ENCODE results near the gene C5orf47. TPM values are rescaled to one million over a fixed set of nuclear protein-coding genes. Genes with fewer than 3 reads are reported as not detected.

C5orf47 gene
- total and polyA plus RNA-seq, 5 donors from 2014 or later: not detected

DNA sequence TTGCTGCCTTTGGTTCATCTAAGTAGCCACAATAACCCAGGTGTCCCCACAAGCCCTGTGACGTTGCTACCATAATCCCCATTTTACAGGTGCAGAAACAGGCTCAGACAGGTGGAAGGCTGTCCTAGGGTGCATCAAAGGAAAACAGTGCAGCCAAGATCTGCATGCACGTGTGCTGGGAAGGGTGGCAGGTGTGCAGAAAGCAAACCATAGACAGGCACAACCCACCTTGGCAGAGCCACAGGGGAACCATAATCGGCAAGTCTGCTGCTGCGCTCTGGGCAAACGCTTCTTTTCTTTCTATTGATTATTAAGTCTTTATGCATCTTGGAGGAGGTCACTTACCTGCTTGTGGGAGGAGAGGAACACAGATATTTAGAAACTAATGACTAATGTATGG, 63.7 kb downstream of the C5orf47 start:
- H3K27ac Mint-ChIP-seq: no peak overlapping the region
- no peaks in the 10 kb centered on the region for H3K36me3 ChIP-seq (ENCODE audit: control insufficient read depth, insufficient read depth, low read length)
- no peak for DNase-seq
- no peak overlapping the region for H3K4me3 ChIP-seq (ENCODE audit: low read depth, low read length)
- H3K27ac ChIP-seq (ENCODE audit: insufficient read depth, low read length, poor library complexity, severe bottlenecking): no peak overlapping the region
- ATAC-seq (ENCODE audit: low read depth in 2 of 2): no peak
- no peaks in the 10 kb centered on the region for H3K36me3 Mint-ChIP-seq
- peaks cover 0 to 2% (median 0%) of the 10 kb centered on the region in 7 donors for H3K9me3 Mint-ChIP-seq
- H3K4me1 Mint-ChIP-seq: no peaks in the 10 kb centered on the region
- H3K9me3 ChIP-seq (ENCODE audit: control insufficient read depth in 2 of 2, low read length in 2 of 2): no peaks in the 10 kb centered on the region
- no peaks in the 10 kb centered on the region for H3K4me1 ChIP-seq (ENCODE audit: control insufficient read depth, insufficient read depth, low read length, poor library complexity, severe bottlenecking)
- peaks cover 1% of the 10 kb centered on the region for H3K27me3 Mint-ChIP-seq
- peaks cover 2% of the 10 kb centered on the region for H3K27me3 ChIP-seq (ENCODE audit: control insufficient read depth, insufficient read depth, low read length)
- H3K4me3 Mint-ChIP-seq: no peak overlapping the region

DNA sequence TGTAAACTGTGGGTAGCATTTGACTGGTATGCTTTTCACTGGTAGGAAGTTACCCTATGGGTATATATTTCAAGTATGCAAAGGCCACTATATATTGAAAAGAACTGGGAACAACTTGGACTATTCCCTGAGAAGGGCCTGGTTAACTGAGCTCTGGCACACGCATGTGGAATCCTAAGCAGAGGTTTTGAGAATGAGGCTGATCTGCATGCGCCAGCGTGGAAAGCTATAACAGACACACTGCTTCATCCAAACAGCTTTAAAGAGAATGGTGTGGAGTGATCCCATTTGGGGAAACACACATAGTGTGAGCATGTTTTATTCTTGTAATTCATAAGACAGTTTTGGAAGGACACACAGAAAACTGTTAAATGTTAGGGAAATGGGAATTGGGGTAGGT, 64.9 kb downstream of the C5orf47 start:
- H3K9me3 Mint-ChIP-seq: peaks cover 0 to 5% (median 0%) of the 10 kb centered on the region in 7 donors
- Histone ChIP-seq H3K27me3 (ENCODE audit: control insufficient read depth, insufficient read depth, low read length) (peaks cover 2% of the 10 kb centered on the region), H3K9me3 (ENCODE audit: control insufficient read depth in 2 of 2, low read length in 2 of 2) (no peaks in the 10 kb centered on the region), H3K36me3 (ENCODE audit: control insufficient read depth, insufficient read depth, low read length) (no peaks in the 10 kb centered on the region), H3K4me3 (ENCODE audit: low read depth, low read length) (no peak overlapping the region), H3K4me1 (ENCODE audit: control insufficient read depth, insufficient read depth, low read length, poor library complexity, severe bottlenecking) (no peaks in the 10 kb centered on the region), H3K27ac (ENCODE audit: insufficient read depth, low read length, poor library complexity, severe bottlenecking) (no peak overlapping the region)
- H3K27ac Mint-ChIP-seq: no peak overlapping the region
- H3K4me1 Mint-ChIP-seq: no peaks in the 10 kb centered on the region
- DNase-seq (no peak), ATAC-seq (ENCODE audit: low read depth in 2 of 2) (no peak)
- no peak overlapping the region for H3K4me3 Mint-ChIP-seq
- H3K36me3 Mint-ChIP-seq: no peaks in the 10 kb centered on the region
- H3K27me3 Mint-ChIP-seq: peaks cover 7% of the 10 kb centered on the region

Other genes starting within 250 kb of the C5orf47 start
- gene CPEB4, start 100.8 kb upstream of the C5orf47 start, total RNA-seq: 42.7 TPM
- gene CPEB4, start 100.8 kb upstream of the C5orf47 start, polyA plus RNA-seq: 1 to 10 TPM; 3.4 to 5.8 (median 4.6) TPM
- not detected for gene NSG2, start 56.5 kb downstream of the C5orf47 start, total RNA-seq
- gene NSG2, start 56.5 kb downstream of the C5orf47 start, polyA plus RNA-seq: not detected

All from CD4-positive, CD25-positive, alpha-beta regulatory T cell (primary cell).